Stimulated activated CD8-positive, alpha-beta memory T cell treated with anti-CD3 and anti-CD28 coated beads, Interleukin-2, amount 100 ng/mL, for 48 hours (primary cell): ENCODE data around the gene C17orf67.

Experiments used
- DNase-seq, 2 donors: peaks; one replicate each; pipeline ENCODE4 v3.0.0-alpha.2; 2020; ENCODE audit warnings: low read depth in 2 of 2

Gene C17orf67

GRCh38 chr17:56833057-56833808 lies 487 bp downstream of the C17orf67 start:
- DNase-seq, result peak; percentile 39 to 55

GRCh38 chr17:56832446-56832845 lies 1.3 kb downstream of the C17orf67 start:
- DNase-seq, result no peak

DNA sequence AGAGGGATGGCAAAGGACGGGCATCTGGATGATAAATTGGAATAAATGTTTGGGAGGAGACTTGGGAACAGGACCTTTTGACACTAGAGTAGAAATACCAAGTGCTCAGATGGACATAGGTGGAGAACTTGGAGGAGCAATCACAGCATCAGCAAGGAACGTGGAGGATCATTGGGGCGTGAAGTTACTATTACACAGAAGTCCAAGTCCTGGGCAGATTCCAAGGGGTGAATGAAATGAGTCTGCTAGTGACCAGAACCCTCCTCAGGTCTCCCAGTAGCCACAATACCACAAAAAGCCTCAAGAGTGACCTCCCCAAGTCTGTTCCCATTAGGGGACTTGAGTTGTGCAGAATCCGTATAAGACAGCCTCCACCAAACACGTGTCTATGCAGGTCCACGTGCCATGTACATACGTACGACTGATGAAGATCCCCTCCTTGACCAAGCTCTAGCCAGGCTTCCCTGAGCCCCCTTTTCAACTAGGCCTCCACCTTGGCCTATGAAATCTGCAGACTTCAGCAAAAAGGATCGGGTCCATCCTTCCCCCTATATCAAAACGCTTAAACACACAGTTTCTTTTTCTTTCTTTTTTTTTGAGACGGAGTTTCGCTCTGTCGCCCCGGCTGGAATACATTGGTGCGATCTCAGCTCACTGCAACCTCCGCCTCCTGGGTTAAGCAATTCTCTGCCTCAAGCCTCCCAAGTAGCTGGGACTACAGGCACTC lies 2.2 kb downstream of the C17orf67 start:
- DNase-seq, result no peak

GRCh38 chr17:56830726-56831368 lies 2.9 kb downstream of the C17orf67 start:
- no peak for DNase-seq

GRCh38 chr17:56826611-56827414 lies 6.9 kb downstream of the C17orf67 start:
- DNase-seq, result no peak

DNA sequence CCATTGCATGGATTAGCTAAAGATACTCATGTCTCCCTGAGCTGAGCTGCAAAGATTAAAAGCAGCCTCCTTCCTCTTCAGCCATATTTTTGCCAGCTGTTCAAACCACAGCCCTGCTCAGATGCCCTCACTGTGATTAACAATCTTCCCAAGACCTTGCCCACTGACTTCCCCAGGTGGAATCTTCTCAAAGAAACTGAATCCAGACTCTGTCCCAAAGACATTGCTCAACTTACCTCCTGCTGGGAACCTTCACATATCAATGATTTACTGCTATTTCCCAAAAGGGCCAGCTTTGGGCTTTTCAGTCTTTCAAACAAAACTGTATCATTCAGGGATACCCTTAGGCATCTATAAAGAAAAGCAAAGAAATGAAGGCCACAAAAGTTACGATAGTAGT lies 9.2 kb downstream of the C17orf67 start:
- DNase-seq, result no peak

DNA sequence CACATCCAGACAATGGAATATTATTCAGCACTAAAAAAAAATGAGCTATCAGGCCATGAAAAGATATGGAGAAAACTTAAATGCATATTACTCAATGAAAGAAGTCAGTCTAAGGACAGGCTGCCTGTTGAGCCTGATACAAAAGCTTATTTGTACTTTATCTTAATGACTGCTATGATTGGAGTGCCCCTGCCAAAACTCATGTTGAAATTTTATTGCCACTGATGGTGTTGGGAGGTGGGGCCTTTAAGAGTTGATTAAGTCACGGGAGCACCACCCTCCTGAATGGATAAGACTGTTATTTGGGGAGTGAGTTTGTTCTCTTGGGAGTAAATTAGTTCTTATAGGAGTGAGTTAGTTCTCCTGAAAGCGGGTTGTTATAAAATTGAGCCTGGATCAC lies 9.9 kb downstream of the C17orf67 start:
- DNase-seq, result no peak

- no peak for DNase-seq
These were observed 11.0 kb downstream of the C17orf67 start for GRCh38 chr17:56822725-56823124.

- DNase-seq, result no peak
These were observed 11.7 kb downstream of the C17orf67 start for GRCh38 chr17:56821847-56822534.

DNA sequence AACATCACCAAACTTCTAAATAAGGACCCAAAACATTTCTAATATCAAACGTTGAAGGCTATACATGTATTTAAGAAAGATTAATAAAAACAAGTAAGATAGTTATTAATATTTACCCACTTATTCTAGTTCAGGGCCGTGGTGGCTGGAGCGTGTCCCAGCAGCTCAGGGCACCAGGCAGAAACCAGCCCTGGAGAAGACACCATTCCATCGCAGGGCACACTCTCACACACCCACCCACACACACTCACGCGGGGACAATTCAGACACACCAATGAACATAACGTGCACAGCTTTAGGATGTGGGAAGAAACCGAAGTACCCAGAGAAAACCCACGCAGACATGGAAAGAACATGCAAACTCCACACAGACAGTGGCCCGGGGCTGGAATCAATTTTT lies 13.5 kb downstream of the C17orf67 start:
- no peak for DNase-seq

- DNase-seq, result peak; percentile 10 to 63
These were observed 14.1 kb downstream of the C17orf67 start for GRCh38 chr17:56819431-56820145.

DNA sequence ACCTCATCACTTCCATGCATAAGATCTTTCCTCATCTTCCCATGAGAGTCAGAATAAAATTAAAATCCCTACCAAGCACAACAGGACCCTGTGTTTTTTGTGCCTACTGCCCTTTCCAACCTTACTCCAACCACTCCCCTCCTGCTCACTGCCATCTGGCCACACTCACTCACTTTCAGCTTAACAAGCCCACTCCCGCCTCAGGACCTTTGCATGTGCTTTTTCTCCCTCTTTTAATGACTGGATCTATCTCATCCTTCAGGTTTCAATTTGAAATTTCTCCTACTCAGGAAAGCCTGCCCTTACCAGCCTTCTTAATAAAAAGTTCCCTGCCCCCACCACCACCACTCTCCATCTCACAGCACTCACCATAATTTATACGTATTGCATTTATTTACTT lies 14.7 kb downstream of the C17orf67 start:
- no peak for DNase-seq

DNA sequence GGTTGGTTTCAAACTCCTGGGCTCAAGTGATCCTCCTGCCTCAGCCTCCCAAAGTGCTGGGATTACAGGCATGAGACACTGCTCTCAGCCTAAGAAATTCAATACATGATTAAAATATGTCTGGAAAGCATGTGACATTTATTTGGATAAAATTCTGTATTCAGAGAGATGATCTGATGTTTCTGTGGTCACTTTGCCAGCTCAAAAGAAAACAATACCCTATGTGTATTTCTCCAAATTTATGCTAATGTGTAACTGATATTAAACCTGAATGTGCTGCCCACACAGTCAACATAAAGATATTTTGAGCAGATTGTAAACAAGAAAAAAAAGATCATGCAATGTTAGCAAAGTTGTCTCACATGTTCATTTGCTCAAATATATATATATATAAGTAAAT lies 16.7 kb downstream of the C17orf67 start:
- no peak for DNase-seq

DNA sequence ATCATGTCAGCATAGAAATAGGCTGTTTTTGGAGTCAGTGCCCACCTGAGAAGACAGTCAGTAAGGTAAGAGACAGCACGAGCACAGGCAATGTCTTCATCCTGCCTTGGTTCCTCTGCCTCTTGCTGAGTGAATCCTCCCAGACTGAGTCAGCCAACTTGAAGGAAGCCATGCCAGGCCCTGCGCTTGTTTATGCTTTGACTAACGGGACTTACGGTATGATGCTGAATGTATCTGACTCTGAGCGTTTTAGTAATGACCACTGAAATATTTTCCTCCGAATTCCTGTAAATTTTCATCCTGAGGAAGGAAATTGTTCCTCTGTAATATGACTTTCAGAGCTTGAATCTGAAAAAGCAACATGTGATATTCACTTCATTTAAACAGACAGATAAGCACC lies 18.0 kb downstream of the C17orf67 start:
- DNase-seq, result no peak

- no peak for DNase-seq
These were observed 20.8 kb downstream of the C17orf67 start for GRCh38 chr17:56812901-56813388.

GRCh38 chr17:56810891-56811775 lies 22.6 kb downstream of the C17orf67 start:
- no peak for DNase-seq

DNA sequence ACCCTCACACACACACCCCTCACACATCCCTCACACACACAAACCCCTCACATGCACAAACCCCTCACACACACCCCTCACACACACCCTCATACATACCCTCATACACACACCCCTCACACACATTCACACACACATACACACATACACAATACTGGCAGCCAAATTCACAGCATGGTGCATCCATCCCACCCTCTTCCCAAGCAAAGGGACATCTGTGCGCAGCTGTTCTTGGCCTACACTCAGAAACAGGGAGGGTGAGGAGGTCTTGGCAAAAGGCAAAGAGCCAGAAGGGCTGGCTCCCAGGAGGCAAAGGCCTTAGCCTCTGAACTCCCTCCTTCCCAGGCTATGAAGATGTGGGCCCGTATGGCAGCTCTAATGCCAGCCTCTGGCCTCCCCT lies 23.4 kb downstream of the C17orf67 start:
- no peak for DNase-seq

DNA sequence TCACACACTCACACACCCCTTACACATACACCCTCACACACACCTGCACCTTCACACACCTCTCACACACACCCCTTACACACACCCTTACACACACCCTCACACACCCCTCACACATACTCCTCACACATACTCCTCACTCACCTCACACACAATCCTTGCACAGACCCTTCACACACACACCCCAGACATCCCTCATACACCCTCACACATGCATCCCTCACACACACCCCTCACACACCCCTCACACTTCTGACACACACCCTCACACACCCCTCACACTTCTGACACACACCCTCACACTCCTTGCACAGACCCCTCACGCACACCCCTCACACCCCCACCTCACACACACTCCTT lies 23.9 kb downstream of the C17orf67 start:
- DNase-seq, result no peak

DNA sequence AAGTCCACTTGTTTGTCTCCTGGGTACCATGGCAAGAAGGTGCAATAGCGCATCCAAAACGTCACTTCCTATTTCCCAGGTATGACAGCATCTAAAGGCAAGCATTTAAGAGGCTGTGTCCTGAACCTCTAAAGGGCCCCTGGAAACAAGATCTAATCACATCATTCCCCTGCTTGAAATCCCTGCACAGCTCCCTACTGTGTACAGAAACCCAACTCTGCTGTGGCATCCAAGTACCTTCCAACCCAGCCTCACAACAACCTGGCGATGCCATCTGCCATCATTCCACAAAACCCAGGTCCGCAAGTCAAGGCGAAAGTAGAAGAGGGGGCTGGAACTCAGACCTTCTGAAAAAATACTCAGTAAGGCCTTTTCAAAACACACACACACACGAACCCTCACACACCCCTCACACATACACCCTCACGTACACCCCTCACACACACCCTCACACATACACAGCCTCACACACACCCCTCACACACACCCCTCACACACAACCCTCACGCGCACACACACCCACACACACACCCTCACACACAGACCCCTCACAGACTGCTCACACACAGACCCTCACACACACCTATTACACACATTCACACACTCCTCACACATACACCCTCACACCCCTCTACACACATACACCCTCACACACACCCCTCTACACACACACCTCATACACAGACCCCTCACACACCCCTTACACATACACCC lies 24.5 kb downstream of the C17orf67 start:
- DNase-seq, result no peak
